Stromal cell of bone marrow (primary cell): ENCODE measurements around the gene CD86.
"Not testable (repeated sequence)": the region's sequence is repeated elsewhere in the genome, so short reads cannot be mapped to it uniquely, and the experiment has no call there.

Experiments used
- DNase-seq: peaks from one replicate; pipeline ENCODE4 v3.0.0-alpha.2; 2012; ENCODE audit warnings: low read depth

Gene CD86, protein sequence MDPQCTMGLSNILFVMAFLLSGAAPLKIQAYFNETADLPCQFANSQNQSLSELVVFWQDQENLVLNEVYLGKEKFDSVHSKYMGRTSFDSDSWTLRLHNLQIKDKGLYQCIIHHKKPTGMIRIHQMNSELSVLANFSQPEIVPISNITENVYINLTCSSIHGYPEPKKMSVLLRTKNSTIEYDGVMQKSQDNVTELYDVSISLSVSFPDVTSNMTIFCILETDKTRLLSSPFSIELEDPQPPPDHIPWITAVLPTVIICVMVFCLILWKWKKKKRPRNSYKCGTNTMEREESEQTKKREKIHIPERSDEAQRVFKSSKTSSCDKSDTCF

DNA sequence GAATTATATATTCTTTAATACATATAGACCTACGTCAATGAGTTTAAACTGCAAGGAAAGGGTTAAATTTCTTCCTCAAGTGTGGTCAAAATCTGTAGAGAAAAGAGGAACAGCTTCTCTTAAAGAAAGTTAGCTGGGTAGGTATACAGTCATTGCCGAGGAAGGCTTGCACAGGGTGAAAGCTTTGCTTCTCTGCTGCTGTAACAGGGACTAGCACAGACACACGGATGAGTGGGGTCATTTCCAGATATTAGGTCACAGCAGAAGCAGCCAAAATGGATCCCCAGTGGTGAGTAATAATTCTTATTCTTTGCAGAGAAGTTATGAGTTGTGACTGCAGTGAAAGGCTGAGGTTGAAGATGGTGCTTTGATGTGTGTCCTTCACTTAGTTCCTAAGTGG lies at the start of gene CD86:
Gene CD86, plus strand, starts transcription at position 148 of the 400 bp plus-strand sequence. Its CDS starts 128 bp downstream, at position 276.
- peak; percentile 6 for DNase-seq

DNA sequence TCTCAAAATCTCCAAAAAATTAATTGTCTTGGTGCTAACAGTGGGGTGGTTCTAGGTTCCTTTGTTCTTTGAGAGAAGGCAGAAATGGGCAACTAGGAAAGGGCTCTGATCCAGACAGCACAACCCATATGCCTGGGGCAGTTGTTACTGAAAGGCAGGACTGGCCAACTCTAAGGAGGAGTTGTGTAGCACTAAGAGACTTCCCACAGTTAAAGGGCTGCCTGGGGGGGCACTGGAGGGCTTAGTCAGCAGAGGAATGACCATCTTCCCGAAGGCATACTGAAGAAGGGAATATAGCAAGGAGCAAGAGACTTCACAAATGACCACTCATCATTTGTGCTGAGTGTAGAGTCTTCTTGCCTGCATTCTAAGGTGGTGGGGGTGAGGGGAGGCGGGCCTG lies 48.9 kb upstream of the CD86 start:
- no peak for DNase-seq

DNA sequence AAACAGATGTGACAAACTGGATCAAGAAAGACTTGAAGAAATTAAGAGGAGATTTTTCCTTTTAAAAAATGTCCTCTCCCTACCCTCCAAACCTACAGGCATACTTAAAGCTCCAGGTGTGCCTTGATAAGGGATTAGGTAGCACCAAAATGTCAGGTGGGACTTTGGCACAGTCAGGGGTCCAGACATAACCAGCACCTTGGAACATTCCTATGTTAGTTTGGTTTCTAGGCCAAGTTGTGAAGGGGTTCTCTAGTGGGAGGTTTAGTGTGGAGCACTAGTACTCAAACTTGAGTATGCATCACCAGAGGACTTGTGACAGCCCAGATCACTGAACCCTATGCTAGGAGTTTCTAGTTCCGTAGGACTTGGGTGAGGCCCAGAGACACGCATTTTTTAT lies 47.0 kb upstream of the CD86 start:
- DNase-seq = no peak

DNA sequence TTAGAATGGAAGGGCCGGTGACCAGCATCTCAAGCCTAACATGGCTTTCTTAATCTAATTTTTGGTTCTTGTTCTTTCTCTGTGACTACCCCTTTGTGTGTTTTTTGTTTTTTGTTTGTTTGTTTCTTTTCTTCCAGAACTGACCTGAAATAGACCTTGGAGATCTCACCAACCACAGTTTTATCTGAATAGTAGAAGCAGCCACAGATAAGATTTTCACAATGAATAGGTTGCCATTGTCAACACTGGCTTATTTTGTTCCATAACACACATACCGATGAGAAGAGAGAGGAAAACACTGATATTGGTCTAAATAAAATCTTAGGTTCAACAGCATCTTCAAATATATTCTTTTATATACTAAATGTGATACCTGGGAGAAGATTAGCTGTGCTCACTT lies 44.7 kb upstream of the CD86 start:
- DNase-seq = no peak

DNA sequence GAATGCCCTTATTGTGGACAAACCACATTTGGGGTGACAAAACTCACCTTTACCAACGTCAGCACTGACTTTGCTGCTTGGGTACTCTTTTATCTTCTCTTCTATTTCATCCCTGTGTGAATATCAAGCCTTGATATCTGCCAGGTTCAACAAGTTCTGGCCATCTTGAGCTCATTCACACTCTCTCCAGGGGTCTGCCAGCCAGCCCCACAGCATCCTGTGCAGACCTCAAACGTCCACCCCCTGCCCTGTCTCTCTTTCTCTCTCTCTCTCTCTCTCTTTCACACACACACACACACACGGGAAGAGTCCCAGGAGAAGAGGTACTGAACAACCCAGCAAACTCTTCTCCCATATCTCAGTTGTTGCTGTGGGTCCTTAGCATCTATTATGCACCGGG lies 43.8 kb upstream of the CD86 start:
- no peak for DNase-seq

DNA sequence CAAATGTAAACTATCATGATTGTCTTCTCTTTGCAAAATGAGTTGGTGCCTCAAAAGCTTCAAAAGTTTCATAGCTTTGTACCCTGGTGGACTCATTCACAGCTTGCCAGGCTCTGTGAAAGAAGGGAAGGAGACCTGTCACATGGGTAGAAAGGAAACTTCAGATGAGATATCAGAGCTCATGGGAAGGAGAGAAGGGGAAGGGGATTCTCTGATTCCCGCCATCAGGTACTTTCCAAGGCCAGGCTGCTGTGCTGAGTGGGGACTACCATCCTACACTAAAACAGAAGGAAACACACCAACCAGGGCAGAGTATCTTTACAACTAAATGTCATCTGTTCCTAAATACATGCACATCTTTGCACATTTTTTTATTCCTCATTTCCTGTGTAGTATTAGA lies 42.3 kb upstream of the CD86 start:
- no peak for DNase-seq

DNA sequence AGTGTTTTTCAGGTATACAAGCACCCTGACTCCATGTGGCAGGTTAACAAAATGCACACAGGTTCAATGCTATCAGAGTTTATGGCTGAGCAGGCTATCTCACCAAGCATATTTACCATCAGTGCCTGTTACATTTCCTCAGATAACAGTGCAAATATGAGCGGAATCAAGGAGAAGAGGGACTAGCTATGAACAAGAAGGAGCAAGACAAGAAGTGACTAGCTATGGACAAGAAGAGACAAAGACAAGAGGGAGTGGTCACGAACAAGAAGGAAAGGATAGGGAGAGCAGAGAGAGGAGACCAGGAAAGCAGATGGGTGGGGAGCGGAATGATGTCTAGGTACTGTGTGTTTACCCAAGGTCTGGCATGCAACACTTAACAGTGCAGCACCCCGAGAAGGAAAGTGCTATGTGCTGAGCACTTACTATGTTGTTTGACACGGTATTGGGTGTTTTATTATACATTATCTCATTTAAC lies 41.7 kb upstream of the CD86 start:
- DNase-seq = no peak

DNA sequence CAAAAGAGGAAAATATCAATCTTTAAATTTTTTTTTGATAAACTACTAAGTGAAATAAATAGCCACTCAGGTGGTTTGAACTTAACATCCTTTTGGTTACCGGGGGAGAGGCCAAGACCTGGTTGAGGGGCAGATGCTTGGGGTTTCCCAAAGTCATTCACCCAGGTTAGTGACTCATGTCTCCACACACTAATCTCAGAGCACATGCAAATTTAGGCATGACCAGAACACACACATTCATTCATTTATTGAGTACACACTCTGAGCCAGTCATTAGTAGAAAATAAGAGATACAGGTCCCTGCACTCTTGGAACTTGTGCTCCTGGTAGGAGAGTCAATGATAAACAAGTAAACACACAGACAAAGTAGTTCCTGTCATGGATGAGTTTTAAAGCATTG lies 40.4 kb upstream of the CD86 start:
- DNase-seq = no peak

DNA sequence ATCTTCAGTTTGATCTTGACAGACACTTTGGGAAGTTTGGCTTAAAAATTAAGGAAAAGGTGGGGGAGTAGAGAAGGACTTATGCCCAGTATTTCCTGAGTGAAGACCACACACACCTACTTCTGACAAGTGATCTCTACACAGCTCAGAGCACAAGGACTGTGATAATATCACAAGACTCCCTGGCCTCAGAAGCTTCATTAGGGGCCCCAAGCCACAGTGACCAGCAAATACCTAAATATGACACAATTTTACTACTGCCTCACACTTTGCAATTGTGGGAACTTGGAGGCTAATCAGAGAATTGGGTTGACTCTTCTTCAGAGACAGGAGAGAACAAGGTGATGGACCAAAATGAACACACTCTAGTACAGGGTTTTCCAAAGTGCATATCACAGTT lies 35.7 kb upstream of the CD86 start:
- no peak for DNase-seq

DNA sequence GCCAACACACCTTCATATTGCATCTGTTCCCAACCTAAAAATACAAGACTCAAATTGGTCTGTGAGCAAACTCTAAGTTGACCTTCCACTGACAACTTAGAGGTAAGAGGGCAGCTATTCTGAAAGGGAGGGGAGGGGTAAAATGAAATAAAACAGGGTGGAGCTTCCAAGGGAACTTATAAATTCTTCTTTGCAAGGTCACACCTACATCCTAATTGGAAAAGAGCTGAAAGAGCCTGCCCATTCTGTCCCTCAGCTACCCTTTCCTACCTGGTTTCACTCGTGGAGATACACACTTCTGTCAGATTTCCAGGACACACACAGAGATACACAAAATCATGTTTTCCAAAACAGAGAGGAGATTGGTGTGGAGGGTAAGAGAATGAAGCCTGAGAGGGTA lies 34.1 kb upstream of the CD86 start:
- no peak for DNase-seq

DNA sequence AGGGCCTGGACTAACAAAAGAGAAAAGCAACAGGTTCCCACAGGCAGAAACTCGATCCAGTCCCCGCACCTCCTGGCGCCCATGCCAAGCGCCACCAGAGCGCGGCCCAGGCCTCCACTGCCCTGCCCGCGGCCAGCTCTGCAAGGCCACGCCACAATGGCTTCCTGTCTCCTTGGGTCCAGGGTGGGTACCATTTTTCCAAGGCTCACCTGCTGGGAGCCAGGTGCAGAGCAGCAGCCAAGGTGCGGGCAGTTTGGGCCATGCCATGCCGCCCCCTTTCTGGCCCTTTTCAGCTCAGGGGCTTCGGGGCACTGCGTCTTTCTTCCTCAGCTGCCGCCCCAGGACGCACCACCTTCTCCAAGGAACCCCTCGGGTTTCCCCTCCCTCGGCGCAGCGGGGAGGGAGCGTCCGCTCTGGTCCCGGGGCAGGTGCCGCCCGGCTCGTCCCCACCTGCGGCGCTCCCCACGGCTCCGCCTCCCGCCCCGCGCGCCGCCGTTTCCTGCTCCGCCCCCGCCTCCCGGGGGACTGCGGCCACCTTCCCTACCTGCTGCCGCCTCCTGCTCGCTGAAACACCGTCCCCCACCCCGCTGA lies 33.3 kb upstream of the CD86 start, which contains the start of gene ILDR1:
Gene ILDR1, minus strand, starts transcription at position 437 of the 591 bp plus-strand sequence. Its CDS starts 170 bp downstream, at position 267.
- DNase-seq = no peak

DNA sequence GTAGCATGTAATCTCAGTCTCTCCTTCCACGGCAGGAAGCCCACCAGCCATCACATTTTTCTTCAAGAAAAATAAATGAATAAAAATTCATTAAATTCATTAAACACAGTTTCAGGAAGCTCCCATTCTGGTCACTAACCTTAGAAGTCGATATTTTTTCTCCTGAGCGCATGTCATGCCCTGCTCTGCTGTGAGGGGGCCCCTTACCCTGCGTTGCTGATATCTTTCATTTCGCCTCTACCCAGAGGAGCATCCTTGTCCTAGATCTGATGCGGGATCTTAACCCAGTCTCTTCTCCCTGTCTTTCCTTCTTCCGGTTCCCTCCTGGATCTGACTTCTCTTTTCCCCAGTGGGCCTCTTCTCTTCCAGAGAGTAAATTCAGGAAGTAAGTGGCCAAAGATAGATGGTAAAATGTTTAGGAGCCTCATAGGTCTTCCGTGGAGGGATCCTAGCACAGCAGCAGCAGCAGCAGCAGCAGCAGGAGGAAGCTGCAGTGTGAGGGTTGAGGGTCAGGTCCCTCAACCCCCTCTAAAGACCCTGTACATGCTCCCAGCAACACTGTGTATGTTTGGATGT lies 31.7 kb upstream of the CD86 start:
- no peak for DNase-seq

DNA sequence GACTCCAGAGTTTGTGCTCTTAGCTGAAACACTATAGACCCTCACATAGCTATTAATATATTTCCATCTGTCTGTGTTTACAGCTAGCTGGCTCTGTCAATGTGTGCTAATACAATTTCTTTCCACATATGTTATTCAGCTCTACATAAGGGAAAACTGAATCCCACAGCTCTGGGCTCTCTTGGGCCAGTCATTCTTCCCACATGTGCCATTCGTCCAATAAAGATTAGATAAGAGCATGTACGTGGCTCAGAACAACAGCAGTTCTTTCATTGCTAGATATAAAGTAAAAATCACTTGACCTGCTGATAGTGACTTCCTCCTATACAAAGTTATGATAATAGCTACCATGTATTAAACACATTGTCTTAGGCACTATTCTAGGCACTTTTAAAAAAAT lies 30.4 kb upstream of the CD86 start:
- DNase-seq = no peak

DNA sequence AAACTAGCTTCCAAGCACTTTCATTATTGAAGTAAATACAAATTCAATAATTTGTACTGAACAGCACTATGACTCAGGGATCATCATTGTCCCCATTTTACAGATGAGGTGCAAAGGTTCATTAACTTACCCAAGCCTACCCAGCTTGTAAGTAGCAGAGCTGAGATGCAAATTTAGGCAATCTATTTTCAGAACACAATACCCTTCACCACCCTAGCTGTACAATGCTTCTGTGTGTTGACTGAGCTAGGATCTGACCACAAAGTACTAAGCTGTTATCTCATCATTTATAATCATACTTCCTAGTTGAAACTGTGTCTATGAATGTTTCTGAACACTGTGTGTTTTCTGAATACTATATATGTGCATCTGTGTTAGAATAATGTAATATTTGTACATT lies 29.9 kb upstream of the CD86 start:
- no peak for DNase-seq

DNA sequence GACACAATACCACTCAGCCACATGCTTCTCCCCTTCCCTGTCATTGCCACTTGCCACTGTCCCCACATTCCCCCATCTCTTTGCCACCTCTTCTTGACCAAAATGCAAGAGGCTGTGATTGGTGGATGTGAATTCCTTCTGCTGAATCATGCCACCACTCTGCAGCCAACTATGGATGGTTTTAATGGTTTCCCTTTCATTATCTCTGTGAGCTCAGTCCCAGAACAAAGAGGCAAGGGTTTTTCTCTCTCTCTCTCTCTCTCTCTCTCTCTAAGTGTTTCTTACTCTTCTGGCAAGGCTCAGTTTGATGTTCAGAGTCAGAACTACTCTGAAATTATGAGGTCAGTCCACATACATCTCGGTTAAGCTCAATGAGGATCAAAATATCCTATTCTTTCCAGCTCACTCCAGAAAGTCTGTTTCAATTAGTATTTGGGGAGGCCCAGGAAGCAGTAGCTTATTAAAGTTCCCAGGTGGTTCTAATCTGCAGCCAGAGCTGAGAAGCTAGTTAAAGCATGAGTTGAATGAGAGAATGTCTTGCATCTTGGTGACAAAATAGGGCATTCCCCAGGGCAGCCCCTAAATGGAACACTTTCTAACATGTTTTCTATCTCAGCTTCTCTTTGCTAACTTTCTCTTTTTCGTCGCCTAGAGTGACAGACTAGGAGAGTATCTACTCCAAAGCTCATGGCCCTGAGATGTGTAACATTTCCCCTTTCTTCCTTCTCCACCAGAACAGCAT lies 24.6 kb upstream of the CD86 start:
- peak; percentile 9 for DNase-seq

DNA sequence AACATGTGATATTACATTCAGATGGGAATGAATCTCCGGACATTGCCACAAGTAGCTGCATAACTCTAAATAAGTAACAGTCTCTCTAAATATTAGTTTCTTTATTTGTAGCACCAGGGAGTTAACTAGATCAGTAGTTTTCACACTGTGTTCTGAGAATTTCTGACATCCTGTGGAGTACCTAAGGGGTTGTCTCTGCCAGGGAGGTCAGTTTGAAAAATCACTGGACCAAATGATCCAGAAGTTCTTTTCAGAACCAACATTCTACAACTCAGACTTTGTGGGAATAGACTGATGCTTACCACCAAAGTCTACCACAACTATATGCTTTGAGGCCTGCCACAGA lies 24.1 kb upstream of the CD86 start:
- no peak for DNase-seq

DNA sequence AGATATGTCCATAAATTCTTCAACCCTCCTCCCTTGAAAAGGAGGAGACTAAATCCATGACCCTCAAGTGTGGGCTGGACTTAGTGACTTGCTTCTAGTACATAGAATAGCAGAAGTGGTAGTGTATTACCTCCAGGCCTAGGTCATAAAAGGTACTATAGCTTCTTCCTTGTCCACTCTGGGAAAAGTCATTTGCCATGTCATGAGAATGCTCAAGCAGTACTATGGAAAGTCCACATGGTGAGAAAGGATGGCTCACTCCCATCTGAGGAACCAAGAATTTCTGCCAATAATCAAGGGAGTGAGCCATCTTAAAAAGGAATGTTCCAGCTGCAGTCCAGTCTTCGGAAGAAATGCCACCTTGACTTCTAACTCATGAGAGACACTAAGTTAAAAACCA lies 22.6 kb upstream of the CD86 start:
- DNase-seq = no peak

DNA sequence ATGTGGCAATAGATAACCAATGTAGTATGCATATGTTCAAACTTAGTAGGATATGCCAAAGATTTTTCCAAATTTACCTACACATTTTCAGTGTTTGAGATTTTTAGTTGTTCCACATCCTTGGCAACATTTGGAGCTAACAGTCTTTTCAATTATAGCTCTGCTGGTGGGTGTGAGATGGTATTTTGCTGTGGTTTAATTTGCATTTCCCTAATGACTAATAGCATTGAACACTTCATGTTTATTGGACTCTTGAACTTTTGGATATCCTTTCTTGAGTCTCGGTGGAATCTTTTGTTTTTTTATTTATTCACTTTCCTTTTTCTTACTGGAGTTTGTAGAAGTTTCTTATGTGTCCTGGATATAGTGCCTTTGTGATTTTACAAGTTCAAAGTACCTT lies 22.1 kb upstream of the CD86 start:
- DNase-seq = no peak

DNA sequence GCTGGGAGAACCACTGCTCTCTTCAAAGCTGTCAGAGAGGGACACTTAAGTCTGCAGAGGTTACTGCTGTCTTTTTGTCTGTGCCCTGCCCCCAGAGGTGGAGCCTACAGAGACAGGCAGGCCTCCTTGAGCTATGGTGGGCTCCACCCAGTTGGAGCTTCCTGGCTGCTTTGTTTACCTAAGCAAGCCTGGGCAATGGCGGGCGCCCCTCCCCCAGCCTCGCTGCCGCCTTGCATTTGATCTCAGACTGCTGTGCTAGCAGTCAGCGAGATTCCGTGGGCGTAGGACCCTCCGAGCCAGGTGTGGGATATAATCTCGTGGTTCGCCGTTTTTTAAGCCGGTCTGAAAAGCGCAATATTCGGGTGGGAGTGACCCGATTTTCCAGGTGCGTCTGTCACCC lies 7.9 kb upstream of the CD86 start:
- DNase-seq = not testable (repeated sequence)

DNA sequence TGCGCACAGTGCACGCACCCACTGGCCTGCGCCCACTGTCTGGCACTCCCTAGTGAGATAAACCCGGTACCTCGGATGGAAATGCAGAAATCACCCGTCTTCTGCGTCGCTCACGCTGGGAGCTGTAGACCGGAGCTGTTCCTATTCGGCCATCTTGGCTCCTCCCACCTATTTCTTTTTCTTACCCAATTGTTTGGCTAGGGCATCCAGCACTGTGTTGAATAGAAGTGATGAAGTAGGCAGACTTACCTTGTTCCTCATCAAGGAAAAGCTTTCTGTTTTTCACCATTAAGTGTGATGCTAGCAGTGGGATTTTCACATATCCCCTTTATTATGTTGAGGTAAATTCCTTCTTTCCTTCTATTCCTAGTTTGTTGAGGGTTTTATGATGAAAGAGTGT lies 7.4 kb upstream of the CD86 start:
- DNase-seq = not testable (repeated sequence)

DNA sequence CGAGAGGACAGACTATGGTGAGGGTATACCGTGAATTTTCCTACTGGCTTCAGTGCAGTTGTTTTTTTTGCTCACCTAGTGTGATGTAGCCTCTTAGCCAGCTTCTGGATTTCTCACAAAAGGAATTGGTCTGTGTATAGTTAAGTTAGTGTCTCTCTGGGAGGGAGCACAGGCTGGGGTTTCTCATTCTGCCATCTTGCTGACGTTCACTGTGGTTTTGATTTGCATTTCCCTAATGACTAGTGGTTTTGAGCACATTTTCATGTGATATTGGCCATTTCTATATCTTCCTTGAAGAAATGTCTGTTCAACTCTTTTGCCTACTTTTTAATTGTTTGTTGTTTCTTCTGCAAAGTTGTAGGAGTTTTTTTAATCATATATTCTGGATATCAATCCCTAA lies 2.2 kb upstream of the CD86 start:
- peak; percentile 10 for DNase-seq

DNA sequence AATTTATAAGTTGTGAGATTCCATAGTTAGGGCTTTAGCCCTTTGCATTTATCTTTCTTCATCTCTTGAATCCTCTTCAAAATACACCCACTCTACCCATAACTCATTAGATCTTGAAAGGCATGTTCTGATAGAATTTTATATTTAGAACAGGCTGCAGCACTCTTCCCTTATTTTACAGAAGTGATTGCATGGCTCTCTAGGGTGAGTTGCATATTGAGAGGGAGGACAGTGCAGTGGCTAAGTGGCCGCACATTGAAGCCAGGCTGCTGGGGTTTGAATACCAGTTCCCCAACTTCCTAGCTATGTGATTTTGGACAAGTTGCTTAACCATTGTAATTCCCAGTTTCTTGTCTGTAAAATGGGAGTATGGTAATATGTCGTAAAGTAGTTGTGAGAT lies 2.5 kb downstream of the CD86 start:
- DNase-seq = no peak

DNA sequence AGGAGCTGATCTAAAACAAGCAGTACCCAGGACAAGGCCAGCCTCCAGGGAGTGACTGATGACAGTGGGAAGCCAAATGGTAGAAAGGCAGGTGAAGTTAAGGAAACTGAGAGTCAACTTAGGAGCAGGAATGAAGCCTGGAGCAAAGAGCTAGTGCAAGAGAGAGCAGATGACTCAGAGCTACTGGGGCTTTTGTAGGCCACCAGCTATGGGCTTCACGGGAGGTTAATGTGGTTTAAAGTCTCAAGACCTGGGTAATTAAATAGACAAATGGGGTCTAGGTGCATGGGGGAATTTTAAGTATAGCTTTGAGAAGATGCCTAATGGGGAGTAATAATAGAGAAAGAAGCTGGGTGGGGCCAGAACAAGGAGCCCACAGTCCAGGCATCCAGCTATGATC lies 3.1 kb downstream of the CD86 start:
- no peak for DNase-seq
